H1 (cell line): ENCODE measurements around the gene SERAC1. TPM values are rescaled to one million over a fixed set of nuclear protein-coding genes. Genes with fewer than 3 reads are reported as not detected.

Experiments
- CTCF ChIA-PET: fragments of 300-600 bp; sonication (Branson Sonifier 250); formaldehyde crosslinking; loops from one replicate; lab custom pipeline; 2021; ENCODE audit not compliant: partially characterized antibody; lab: Charles Lee
- POLR2A ChIA-PET: fragments of 300-600 bp; sonication (Branson Sonifier 250); formaldehyde crosslinking; loops from one replicate; lab custom pipeline; 2021; ENCODE audit warnings: inconsistent platforms; ENCODE audit not compliant: partially characterized antibody; lab: Charles Lee
- DNase-seq, 2 experiments: peaks; one replicate each; pipeline versions ENCODE4 v3.0.0 to v3.0.0-alpha.2; 2010 to 2022; ENCODE audit warnings: low spot score in 2 of 2, low read depth in 1 of 2, mixed read lengths in 1 of 2
- FAIRE-seq: peaks from 2 replicates; lab custom pipeline; 2011; peaks lifted over from hg19 to GRCh38; lab: Jason Lieb, UNC
- H2AFZ ChIP-seq: 2 replicates; pipeline ENCODE4 v1.8.1; 2012; ENCODE audit warnings: low read length, inconsistent platforms
- H2AK5ac ChIP-seq: 2 replicates; pipeline ENCODE4 v1.6.1; 2013; ENCODE audit warnings: low read depth, low read length
- H2BK120ac ChIP-seq: replicated peaks from 2 replicates; pipeline ENCODE3; 2013; ENCODE audit warnings: low read depth, low read length, inconsistent platforms
- H2BK12ac ChIP-seq: 2 replicates; pipeline ENCODE4 v1.6.1; 2013; ENCODE audit warnings: low read depth, low read length
- H2BK15ac ChIP-seq: 2 replicates; pipeline ENCODE4 v1.6.1; 2013; ENCODE audit warnings: low read length
- H2BK20ac ChIP-seq: 2 replicates; pipeline ENCODE4 v1.6.1; 2013; ENCODE audit warnings: low read length
- H2BK5ac ChIP-seq: 2 replicates; pipeline ENCODE4 v1.6.1; 2013; ENCODE audit warnings: low read depth, low read length
- H3K14ac ChIP-seq: 2 replicates; pipeline ENCODE4 v1.6.1; 2013; ENCODE audit warnings: inconsistent platforms; ENCODE audit not compliant: insufficient read length
- H3K18ac ChIP-seq: 2 replicates; pipeline ENCODE4 v1.6.1; 2013; ENCODE audit warnings: low read length; ENCODE audit errors: extremely low read depth
- H3K23ac ChIP-seq: 2 replicates; pipeline ENCODE4 v1.6.1; 2013; ENCODE audit warnings: inconsistent platforms; ENCODE audit not compliant: insufficient read length
- H3K23me2 ChIP-seq: 2 replicates; pipeline ENCODE4 v1.6.1; 2013; ENCODE audit warnings: low read depth, low read length
- H3K27ac ChIP-seq: 2 replicates; pipeline ENCODE4 v1.6.1; 2011; ENCODE audit warnings: low read depth, low read length, inconsistent platforms
- H3K27me3 ChIP-seq, 4 experiments: replicated peaks in 1 of 4; 1 replicate in 1 of 4; 2 replicates in 3 of 4; pipeline versions ENCODE4 v1.6.1 to v1.8.1; 2011 to 2013; ENCODE audit warnings: low read length in 3 of 4, mild to moderate bottlenecking in 3 of 4, inconsistent platforms in 2 of 4, mixed read lengths in 2 of 4, moderate library complexity in 1 of 4; ENCODE audit not compliant: control insufficient read depth in 3 of 4, insufficient read depth in 3 of 4; ENCODE audit errors: extremely low read depth in 1 of 4
- H3K36me3 ChIP-seq, 4 experiments: 2 replicates each; pipeline versions ENCODE4 v1.6.1 to v1.8.1; 2011 to 2013; ENCODE audit warnings: mild to moderate bottlenecking in 4 of 4, low read length in 3 of 4, moderate library complexity in 2 of 4, control low read depth in 1 of 4, inconsistent platforms in 1 of 4; ENCODE audit not compliant: insufficient read depth in 4 of 4, control insufficient read depth in 2 of 4
- H3K4ac ChIP-seq: replicated peaks from 2 replicates; pipeline ENCODE3; 2013; ENCODE audit warnings: low read length, low read depth, mixed read lengths, inconsistent platforms; ENCODE audit not compliant: insufficient read length
- H3K4me1 ChIP-seq, 4 experiments: replicated peaks in 1 of 4; 1 replicate in 1 of 4; 2 replicates in 3 of 4; pipeline versions ENCODE4 v1.6.1 to v1.8.1; 2011 to 2013; ENCODE audit warnings: low read length in 3 of 4, inconsistent platforms in 2 of 4, mixed read lengths in 1 of 4; ENCODE audit not compliant: insufficient read depth in 4 of 4, control insufficient read depth in 3 of 4
- H3K4me2 ChIP-seq, 2 experiments: 2 replicates each; pipeline versions ENCODE4 v1.6.1 to v1.8.1; 2011 to 2013; ENCODE audit warnings: low read depth in 2 of 2, low read length in 2 of 2, control low read depth in 1 of 2, inconsistent platforms in 1 of 2, mild to moderate bottlenecking in 1 of 2; ENCODE audit not compliant: insufficient read depth in 1 of 2
- H3K4me3 ChIP-seq, 4 experiments: fragments of 200-600, 300-600 bp in 1 of 4; sonication (generic), shearing (Covaris generic), sonication (Bioruptor Twin) in 1 of 4; 2 replicates each; pipeline versions ENCODE4 v1.5.1 to v1.8.1; 2011 to 2016; ENCODE audit warnings: low read length in 4 of 4, low read depth in 3 of 4, control low read depth in 2 of 4, inconsistent platforms in 2 of 4, mild to moderate bottlenecking in 2 of 4, mixed read lengths in 1 of 4, moderate library complexity in 1 of 4; ENCODE audit not compliant: insufficient read depth in 2 of 4; ENCODE audit errors: extremely low read depth in 1 of 4
- H3K56ac ChIP-seq: replicated peaks from 2 replicates; pipeline ENCODE3; 2013; ENCODE audit warnings: low read depth, mild to moderate bottlenecking, mixed read lengths, low read length, inconsistent platforms; ENCODE audit not compliant: insufficient read length
- H3K79me1 ChIP-seq: 2 replicates; pipeline ENCODE4 v1.6.1; 2013; ENCODE audit warnings: low read depth, low read length, control low read depth
- H3K79me2 ChIP-seq, 2 experiments: 2 replicates each; pipeline versions ENCODE4 v1.6.1 to v1.8.1; 2012 to 2013; ENCODE audit warnings: low read length in 2 of 2, mild to moderate bottlenecking in 2 of 2, inconsistent platforms in 1 of 2; ENCODE audit not compliant: insufficient read depth in 2 of 2, control insufficient read depth in 1 of 2
- H3K9ac ChIP-seq, 4 experiments: replicated peaks in 1 of 4; 1 replicate in 1 of 4; 2 replicates in 3 of 4; pipeline versions ENCODE4 v1.6.1 to v1.8.1; 2011 to 2013; ENCODE audit warnings: low read depth in 3 of 4, low read length in 3 of 4, control low read depth in 2 of 4, mild to moderate bottlenecking in 2 of 4, moderate library complexity in 2 of 4, inconsistent platforms in 1 of 4; ENCODE audit errors: extremely low read depth in 1 of 4
- H3K9me3 ChIP-seq, 2 experiments: 2 replicates each; pipeline versions ENCODE4 v1.6.1 to v1.8.1; 2012 to 2013; ENCODE audit warnings: mild to moderate bottlenecking in 2 of 2, moderate library complexity in 2 of 2, control low read depth in 1 of 2, inconsistent platforms in 1 of 2, low read depth in 1 of 2, low read length in 1 of 2, mixed read lengths in 1 of 2; ENCODE audit not compliant: insufficient read depth in 2 of 2
- H4K20me1 ChIP-seq, 2 experiments: replicated peaks in 1 of 2; 2 replicates each; pipeline versions ENCODE3 to v1.8.1; 2011 to 2013; ENCODE audit warnings: inconsistent platforms in 2 of 2, low read length in 2 of 2, mild to moderate bottlenecking in 1 of 2; ENCODE audit not compliant: insufficient read depth in 2 of 2, control insufficient read depth in 1 of 2
- H4K5ac ChIP-seq: 2 replicates; pipeline ENCODE4 v1.6.1; 2013; ENCODE audit warnings: low read length, low read depth, mixed read lengths, inconsistent platforms; ENCODE audit not compliant: insufficient read length
- H4K8ac ChIP-seq: 2 replicates; pipeline ENCODE4 v1.8.0; 2013; ENCODE audit warnings: mild to moderate bottlenecking, moderate library complexity, low read length, inconsistent platforms; ENCODE audit not compliant: insufficient read depth; ENCODE audit errors: extremely low read depth
- H4K91ac ChIP-seq: replicated peaks from 2 replicates; pipeline ENCODE3; 2013; ENCODE audit warnings: low read length, mixed read lengths, inconsistent platforms; ENCODE audit not compliant: insufficient read length
- ASH2L ChIP-seq: fragments of 200-600, 300-600 bp; sonication (generic); IDR thresholded peaks from one replicate; pipeline ENCODE4 v1.7.1; 2017; ENCODE audit warnings: low read length
- CHD1 ChIP-seq: IDR thresholded peaks from 2 replicates; pipeline ENCODE4 v1.6.1; 2012; ENCODE audit warnings: low read depth, low read length, improper control_type of control experiment
- EP300 ChIP-seq, 2 experiments: IDR thresholded peaks; 1 replicate in 1 of 2; 2 replicates in 1 of 2; pipeline ENCODE4 v1.6.1; 2011 to 2012; ENCODE audit warnings: low read depth in 2 of 2, low read length in 2 of 2, mild to moderate bottlenecking in 2 of 2, borderline replicate concordance in 1 of 2, inconsistent platforms in 1 of 2, moderate library complexity in 1 of 2
- POU5F1 ChIP-seq: IDR thresholded peaks from 2 replicates; pipeline ENCODE4 v1.6.1; 2011; ENCODE audit warnings: low read depth, mild to moderate bottlenecking, low read length, moderate library complexity
- RFX5 ChIP-seq: IDR thresholded peaks from 2 replicates; pipeline ENCODE4 v1.6.1; 2011; ENCODE audit warnings: low read depth, low read length, improper control_type of control experiment, borderline replicate concordance
- SP2 ChIP-seq: IDR thresholded peaks from 2 replicates; pipeline ENCODE4 v1.6.1; 2012; ENCODE audit warnings: mild to moderate bottlenecking, low read length, inconsistent platforms
- WGBS, 2 experiments: shearing (Covaris generic) in 1 of 2; methylation state at CpG; one replicate each; pipeline versions ENCODE4 v1.1.6 to v1.1.7; 2013 to 2015; ENCODE audit warnings: low lambda C conversion rate in 2 of 2, mixed read lengths in 2 of 2, inconsistent platforms in 1 of 2, low coverage in 1 of 2, missing lambda C conversion rate in 1 of 2; ENCODE audit not compliant: insufficient replicate concordance in 2 of 2, insufficient coverage in 1 of 2, insufficient read length in 1 of 2; ENCODE audit errors: extremely low coverage in 1 of 2, missing lambda C conversion rate in 1 of 2; 5-methylcytosine and 5-hydroxymethylcytosine counted together
- polyA plus RNA-seq, 7 experiments: library from polyadenylated mRNA; depleted of rRNA in 3 of 7; stranded (reverse) in 5 of 7; unstranded in 2 of 7; fragments of >200 nt in 5 of 7; fragments of 200-250 nt in 2 of 7; gene quantifications; 1 replicate in 5 of 7; 2 replicates in 1 of 7; 4 replicates in 1 of 7; pipeline versions ENCODE4 v1.2.1 to v1.2.3, GENCODE V29; 2011 to 2013; ENCODE audit warnings: missing spikeins in 2 of 7, mixed read lengths in 2 of 7
- total RNA-seq: library from RNA; stranded (reverse); fragmentation: NEBNext Ultra II Directional; extraction: Animal tissue kit (Norgen Biotek cat#: 25700); gene quantifications from 2 replicates; pipeline ENCODE4 v1.2.1, GENCODE V29; 2021

Gene SERAC1
- total and polyA plus RNA-seq, 2 of the 8 experiments (the other 6 are each of a cell fraction or from before 2014, with no cell fraction given): 7.3 to 9.0 TPM

GRCh38 chr6:158070513-158070912 is 97.5 kb downstream of the SERAC1 start:
- Histone ChIP-seq H4K91ac (no peak overlapping the region), H3K9me3 (no peaks in the 10 kb centered on the region), H3K4ac (no peak overlapping the region), H2AK5ac (no peak overlapping the region), H2BK12ac (no peak overlapping the region), H3K27ac (0 out of 2 replicates have a peak overlapping the region, but pooled peaks have one; percentile 7), H3K4me3 (no peak overlapping the region)
- FAIRE-seq: no peak
- CTCF ChIA-PET: interaction anchor here (0.6 to 7.8 kb wide), 22 partner anchors 8 to 341 kb away, joined by 3 to 54 read pairs (median 4); no protein-coding TSS in a partner anchor
- WGBS, 2 experiments: 90% methylated on average over 10 of the region's 10 CpGs; no CpG with 5 or more reads in 1 of the 2 experiments
- TF ChIP-seq POU5F1: no peak
- TF ChIP-seq EP300 (IDR thresholded peaks at IDR 0.05; ENCODE audit: borderline replicate concordance in 1 of 2, low read depth in 2 of 2, low read length in 2 of 2): no peak
- no peak for TF ChIP-seq CHD1
- no peak for TF ChIP-seq RFX5
- no peak for TF ChIP-seq ASH2L
- no peak for TF ChIP-seq SP2
- TF ChIP-seq, all 59 proteins: peak for 0
- Histone ChIP-seq H2BK20ac (no peak overlapping the region), H4K5ac (no peak overlapping the region), H3K79me1 (no peaks in the 10 kb centered on the region), H3K4me1 (peaks cover 0 to 1% (median 0%) of the 10 kb centered on the region in 4 experiments; a peak in 2 of 7 replicates), H3K36me3 (peaks cover 0 to 2% (median under 1%) of the 10 kb centered on the region in 4 experiments; a peak in 1 of 8 replicates), H3K79me2 (no peaks in the 10 kb centered on the region), H3K18ac (no peak overlapping the region), H3K9ac (no peak overlapping the region), H3K27me3 (no peaks in the 10 kb centered on the region), H2AFZ (no peak overlapping the region), H3K56ac (no peak overlapping the region), H2BK5ac (no peak overlapping the region), H3K23ac (no peak overlapping the region), H3K23me2 (no peaks in the 10 kb centered on the region; the same call in 1 of the 2 replicates), H2BK15ac (no peak overlapping the region), H3K4me2 (no peak overlapping the region), H4K20me1 (peaks cover 0 to 2% of the 10 kb centered on the region in 2 experiments), H3K14ac (no peak overlapping the region), H4K8ac (no peak overlapping the region), H2BK120ac (no peak overlapping the region)
- POLR2A ChIA-PET: interaction anchor here (1.8 to 2.2 kb wide), 2 partner anchors 13 to 84 kb away, joined by 5 read pairs; no protein-coding TSS in a partner anchor
- no peak for DNase-seq
